NCI-H2171 treated with DMSO at 0.1 percent for 48 hours (cell line): ENCODE results near the gene MYO7B.
A peak's percentile ranks its signal among the peaks of the same experiment; 100 is the strongest.

ENCODE experiments used
- DNase-seq: peaks from one replicate; lab custom pipeline; 2025; lab: John Stamatoyannopoulos, UW

MYO7B gene

GRCh38 chr2:127626175-127626574, 90.7 kb downstream of the MYO7B start:
- no peak for DNase-seq

- DNase-seq: no peak
These were observed 91.6 kb downstream of the MYO7B start for GRCh38 chr2:127626917-127627739.

GRCh38 chr2:127627740-127628571, 92.5 kb downstream of the MYO7B start:
- no peak for DNase-seq

- DNase-seq: no peak
These were observed 93.5 kb downstream of the MYO7B start for GRCh38 chr2:127628767-127629614.

- no peak for DNase-seq
These were observed 94.2 kb downstream of the MYO7B start for GRCh38 chr2:127629637-127630036.

- no peak for DNase-seq
These were observed 94.8 kb downstream of the MYO7B start for GRCh38 chr2:127630096-127630863.

GRCh38 chr2:127630864-127631540, 95.5 kb downstream of the MYO7B start:
- no peak for DNase-seq

- no peak for DNase-seq
These were observed 96.1 kb downstream of the MYO7B start for GRCh38 chr2:127631541-127631996.

GRCh38 chr2:127631997-127632581, 96.6 kb downstream of the MYO7B start:
- DNase-seq: no peak

GRCh38 chr2:127632592-127633489, 97.4 kb downstream of the MYO7B start:
- no peak for DNase-seq

- no peak for DNase-seq
These were observed 98.1 kb downstream of the MYO7B start for GRCh38 chr2:127633556-127634065.

GRCh38 chr2:127634066-127634617, 98.7 kb downstream of the MYO7B start:
- peak; percentile 21 for DNase-seq

GRCh38 chr2:127634626-127635379, 99.3 kb downstream of the MYO7B start:
- DNase-seq: no peak

GRCh38 chr2:127635380-127636237, 100.1 kb downstream of the MYO7B start:
- DNase-seq: no peak

GRCh38 chr2:127636248-127637235, 101.1 kb downstream of the MYO7B start:
- no peak for DNase-seq

GRCh38 chr2:127637236-127637630, 101.8 kb downstream of the MYO7B start:
- DNase-seq: no peak
